Brain microvascular endothelial cell (primary cell): ENCODE data around the gene AMN.

ENCODE experiments used
- DNase-seq: peaks from one replicate; pipeline ENCODE4 v3.0.0-alpha.2; 2020
- H3K27ac ChIP-seq: fragments of 250-450 bp; sonication (Bioruptor Pico); 2 replicates; pipeline ENCODE4 v1.5.1; 2020; ENCODE audit warnings: mild to moderate bottlenecking, moderate library complexity
- H3K27me3 ChIP-seq: fragments of 250-450 bp; sonication (Bioruptor Pico); replicated peaks from 2 replicates; pipeline ENCODE4 v1.5.1; 2020; ENCODE audit warnings: mild to moderate bottlenecking
- H3K36me3 ChIP-seq: fragments of 250-450 bp; sonication (Bioruptor Pico); replicated peaks from 2 replicates; pipeline ENCODE4 v1.5.1; 2020; ENCODE audit warnings: mild to moderate bottlenecking
- H3K4me3 ChIP-seq: 2 replicates; pipeline ENCODE4 v1.5.1; 2011; ENCODE audit warnings: low read depth, mild to moderate bottlenecking, control low read depth, low read length, moderate library complexity
- in situ Hi-C: cut with HindIII; loops from 2 replicates; pipeline ENCODE4 v1.10.0; 2017; ENCODE audit warnings: low sequenced_read_pairs, low pct_ligation_motif_present
- TF ChIP-seq, protein P1 (sequence below): IDR thresholded peaks from 2 replicates; pipeline ENCODE4 v1.5.1; 2011; ENCODE audit warnings: low read depth, mild to moderate bottlenecking, moderate library complexity, low read length, control low read depth, inconsistent platforms; ENCODE audit errors: missing control alignments

The AMN gene

GRCh38 chr14:102947321-102948103 lies 25.0 kb downstream of the AMN start:
- Histone ChIP-seq H3K27ac (no peak overlapping the region), H3K4me3 (no peak overlapping the region), H3K36me3 (peaks cover 84% of the 10 kb centered on the region), H3K27me3 (no peaks in the 10 kb centered on the region)
- in situ Hi-C loops, result no loop called here
- no peak for DNase-seq
- TF ChIP-seq, protein P1, sequence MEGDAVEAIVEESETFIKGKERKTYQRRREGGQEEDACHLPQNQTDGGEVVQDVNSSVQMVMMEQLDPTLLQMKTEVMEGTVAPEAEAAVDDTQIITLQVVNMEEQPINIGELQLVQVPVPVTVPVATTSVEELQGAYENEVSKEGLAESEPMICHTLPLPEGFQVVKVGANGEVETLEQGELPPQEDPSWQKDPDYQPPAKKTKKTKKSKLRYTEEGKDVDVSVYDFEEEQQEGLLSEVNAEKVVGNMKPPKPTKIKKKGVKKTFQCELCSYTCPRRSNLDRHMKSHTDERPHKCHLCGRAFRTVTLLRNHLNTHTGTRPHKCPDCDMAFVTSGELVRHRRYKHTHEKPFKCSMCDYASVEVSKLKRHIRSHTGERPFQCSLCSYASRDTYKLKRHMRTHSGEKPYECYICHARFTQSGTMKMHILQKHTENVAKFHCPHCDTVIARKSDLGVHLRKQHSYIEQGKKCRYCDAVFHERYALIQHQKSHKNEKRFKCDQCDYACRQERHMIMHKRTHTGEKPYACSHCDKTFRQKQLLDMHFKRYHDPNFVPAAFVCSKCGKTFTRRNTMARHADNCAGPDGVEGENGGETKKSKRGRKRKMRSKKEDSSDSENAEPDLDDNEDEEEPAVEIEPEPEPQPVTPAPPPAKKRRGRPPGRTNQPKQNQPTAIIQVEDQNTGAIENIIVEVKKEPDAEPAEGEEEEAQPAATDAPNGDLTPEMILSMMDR, result no peak

DNA sequence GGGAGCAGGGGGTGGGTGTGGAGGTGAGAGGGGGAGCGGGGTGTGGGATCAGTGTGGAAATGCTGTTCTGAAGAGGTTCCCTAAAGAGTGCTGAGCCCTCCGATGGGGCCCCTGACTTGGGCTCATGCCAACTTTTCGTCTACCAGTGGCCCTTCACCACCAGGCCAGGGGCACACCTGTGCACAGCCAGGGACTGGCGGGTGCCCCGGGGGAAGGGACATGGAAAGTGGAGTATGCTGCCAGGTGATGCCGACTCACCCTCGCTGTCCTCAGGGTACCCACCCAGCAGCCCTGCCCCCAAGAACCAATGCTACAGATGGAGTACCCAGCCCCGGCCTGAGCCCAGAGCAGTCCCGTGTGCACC lies 26.2 kb downstream of the AMN start:
- in situ Hi-C loops, result no loop called here
- H3K27me3 ChIP-seq, result no peaks in the 10 kb centered on the region
- peaks cover 84% of the 10 kb centered on the region for H3K36me3 ChIP-seq
- TF ChIP-seq, protein P1, result no peak
- no peak for DNase-seq
- H3K4me3 ChIP-seq, result no peak overlapping the region
- no peak overlapping the region for H3K27ac ChIP-seq

GRCh38 chr14:102949062-102949800 lies 26.8 kb downstream of the AMN start:
- Histone ChIP-seq H3K36me3 (peaks cover 84% of the 10 kb centered on the region), H3K4me3 (no peak overlapping the region), H3K27ac (no peak overlapping the region), H3K27me3 (no peaks in the 10 kb centered on the region)
- in situ Hi-C loops, result no loop called here
- peak; percentile 22 for DNase-seq
- TF ChIP-seq, protein P1, result no peak

GRCh38 chr14:102949801-102950451 lies 27.5 kb downstream of the AMN start:
- Histone ChIP-seq H3K4me3 (no peak overlapping the region), H3K27ac (no peak overlapping the region), H3K36me3 (peaks cover 84% of the 10 kb centered on the region), H3K27me3 (no peaks in the 10 kb centered on the region)
- TF ChIP-seq, protein P1, result no peak
- in situ Hi-C loops, result no loop called here
- no peak for DNase-seq

DNA sequence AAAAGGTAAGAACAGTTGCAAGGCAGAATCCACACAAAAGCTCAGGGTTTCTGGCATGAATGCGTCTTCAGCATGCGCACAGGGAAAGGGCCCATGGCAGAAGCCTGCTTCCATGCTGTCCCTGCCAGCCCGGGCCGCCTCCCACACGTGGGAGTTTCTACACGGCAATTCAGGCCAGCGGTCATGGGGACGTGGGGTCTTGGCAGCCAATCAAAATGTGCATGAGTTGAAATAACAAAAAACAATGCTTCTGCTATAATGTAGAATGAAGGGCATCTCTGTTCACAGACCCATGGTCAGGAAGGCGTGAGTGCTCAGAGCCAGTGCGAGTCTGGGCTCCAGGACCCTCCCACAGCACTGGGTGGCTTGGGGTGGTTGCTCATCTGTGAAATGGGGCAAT lies 28.6 kb downstream of the AMN start:
- in situ Hi-C loops, result no loop called here
- TF ChIP-seq, protein P1, result no peak
- H3K27me3 ChIP-seq, result no peaks in the 10 kb centered on the region
- H3K36me3 ChIP-seq, result peaks cover 84% of the 10 kb centered on the region
- H3K27ac ChIP-seq, result no peak overlapping the region
- H3K4me3 ChIP-seq, result no peak overlapping the region
- no peak for DNase-seq
